Measurements from ENCODE around the gene NANS.
"Not testable (repeated sequence)": the region's sequence is repeated elsewhere in the genome, so short reads cannot be mapped to it uniquely, and the experiment has no call there.

The NANS gene

DNA sequence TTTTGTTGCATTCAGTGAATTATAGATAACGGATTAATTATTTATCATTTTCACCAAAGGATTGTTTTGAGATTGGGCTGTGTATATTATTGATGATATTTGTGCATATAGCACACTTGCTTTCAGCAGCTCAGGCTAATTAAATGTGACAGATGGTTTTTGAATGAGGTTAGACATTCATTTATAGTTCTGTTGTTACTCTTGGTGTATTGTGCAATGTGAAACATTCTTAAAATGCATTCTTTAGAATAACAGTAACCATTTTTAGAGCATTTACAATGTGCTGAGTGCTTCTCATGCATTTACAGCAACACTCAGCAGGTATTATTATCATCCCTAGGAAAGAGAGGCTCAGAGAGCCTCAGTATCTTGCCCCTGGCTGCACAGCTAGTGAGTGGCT lies 23.8 kb downstream of the NANS start:
- no peak for DNase-seq

DNA sequence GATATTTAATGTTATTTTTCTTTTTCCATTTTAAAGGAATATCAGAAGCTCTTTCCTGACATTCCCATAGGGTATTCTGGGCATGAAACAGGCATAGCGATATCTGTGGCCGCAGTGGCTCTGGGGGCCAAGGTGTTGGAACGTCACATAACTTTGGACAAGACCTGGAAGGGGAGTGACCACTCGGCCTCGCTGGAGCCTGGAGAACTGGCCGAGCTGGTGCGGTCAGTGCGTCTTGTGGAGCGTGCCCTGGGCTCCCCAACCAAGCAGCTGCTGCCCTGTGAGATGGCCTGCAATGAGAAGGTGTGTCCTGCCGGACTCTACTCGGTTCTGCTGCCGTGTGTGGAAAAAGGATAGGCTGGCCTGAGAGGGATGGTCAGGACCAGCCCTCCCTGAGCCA lies 24.2 kb downstream of the NANS start:
- DNase-seq: no peak

DNA sequence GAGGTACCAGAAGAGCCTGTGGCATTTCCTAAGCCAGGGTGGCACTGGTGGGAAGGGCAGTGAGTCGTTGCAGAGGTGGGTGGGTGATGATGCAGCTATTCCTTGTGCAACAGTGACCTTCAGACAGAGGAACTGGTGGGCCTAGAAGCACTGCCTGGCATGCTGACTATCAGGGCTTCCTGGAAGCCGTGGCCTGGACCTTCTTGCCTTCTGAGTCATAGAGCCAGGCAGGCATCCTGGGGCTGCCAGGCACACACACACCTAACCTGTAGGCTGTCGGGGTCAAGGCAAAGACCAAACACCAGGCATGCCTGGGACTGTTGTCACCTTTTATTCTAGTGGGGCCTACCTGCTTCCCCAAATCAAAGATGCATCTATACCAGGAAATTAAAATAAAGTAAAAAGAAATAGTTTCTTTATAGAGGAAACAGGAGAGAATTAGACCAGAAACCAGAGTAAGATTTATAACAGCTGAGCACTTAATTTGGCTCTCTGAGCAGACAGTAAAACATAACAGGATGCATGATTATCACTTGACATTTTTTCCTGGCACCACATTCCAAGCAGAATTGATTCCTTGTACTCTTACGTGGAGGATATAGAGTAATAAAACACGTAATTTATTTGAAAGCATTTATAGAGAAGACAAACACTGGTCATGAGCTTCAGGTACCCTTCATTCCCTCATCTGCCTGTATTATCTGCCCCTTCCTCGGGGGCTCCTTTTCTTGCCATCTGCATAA lies 25.1 kb downstream of the NANS start:
- peak; percentile 41 for DNase-seq

GRCh38 chr9:98083061-98083501 lies 26.5 kb downstream of the NANS start:
- DNase-seq: no peak

DNA sequence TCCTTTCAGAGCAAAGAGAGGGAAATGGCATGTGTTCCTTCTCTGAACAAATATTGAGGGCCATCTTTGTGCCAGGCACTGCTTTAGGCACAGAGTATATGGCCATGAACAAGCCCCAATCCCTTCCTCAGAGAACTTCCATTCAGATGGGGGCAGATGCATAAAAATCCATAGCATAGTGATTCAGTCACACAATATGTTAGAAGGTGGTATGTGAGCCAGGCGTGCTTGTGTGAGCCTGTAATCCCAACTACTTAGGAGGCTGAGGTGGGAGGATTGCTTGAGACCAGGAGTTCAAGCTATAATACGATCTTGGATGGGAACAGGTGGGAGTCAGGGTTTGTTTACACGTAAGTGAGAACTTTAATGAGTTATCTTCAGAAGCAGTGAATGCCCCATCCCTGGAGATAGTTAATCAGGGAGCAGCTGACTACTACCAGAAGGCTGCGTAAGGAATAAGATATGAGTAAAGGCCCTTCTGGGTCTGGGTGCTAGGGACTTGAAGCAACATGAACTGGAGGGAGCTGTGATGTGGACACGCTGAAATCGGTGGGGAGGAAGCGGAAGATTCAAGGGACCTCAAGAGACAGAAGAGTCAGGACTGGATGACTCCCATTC lies 27.1 kb downstream of the NANS start:
- no peak for DNase-seq

- DNase-seq: no peak
Observed at GRCh38 chr9:98084396-98084795, 27.9 kb downstream of the NANS start.

DNA sequence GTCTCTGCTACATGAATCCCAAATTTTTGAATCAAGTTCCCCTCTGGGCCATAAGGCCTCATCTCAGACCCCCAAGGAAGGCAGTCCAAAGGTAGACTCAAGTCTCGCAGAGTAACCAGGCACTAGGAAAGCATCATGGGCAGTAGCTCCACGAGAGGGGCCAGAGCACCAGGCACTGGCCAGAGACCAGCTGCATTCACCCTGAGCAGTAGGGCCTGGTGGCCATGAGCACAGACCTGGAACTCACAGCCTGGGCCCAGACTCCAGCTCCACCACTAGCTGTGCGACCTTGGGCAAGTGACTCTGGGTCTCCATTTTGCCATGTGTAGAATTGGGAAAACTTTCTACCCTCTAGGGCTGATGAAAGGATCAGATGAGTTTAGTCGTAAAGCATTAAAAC lies 28.5 kb downstream of the NANS start:
- no peak for DNase-seq

GRCh38 chr9:98085944-98086343 lies 29.4 kb downstream of the NANS start:
- DNase-seq: no peak

GRCh38 chr9:98086461-98086860 lies 29.9 kb downstream of the NANS start:
- DNase-seq: no peak

DNA sequence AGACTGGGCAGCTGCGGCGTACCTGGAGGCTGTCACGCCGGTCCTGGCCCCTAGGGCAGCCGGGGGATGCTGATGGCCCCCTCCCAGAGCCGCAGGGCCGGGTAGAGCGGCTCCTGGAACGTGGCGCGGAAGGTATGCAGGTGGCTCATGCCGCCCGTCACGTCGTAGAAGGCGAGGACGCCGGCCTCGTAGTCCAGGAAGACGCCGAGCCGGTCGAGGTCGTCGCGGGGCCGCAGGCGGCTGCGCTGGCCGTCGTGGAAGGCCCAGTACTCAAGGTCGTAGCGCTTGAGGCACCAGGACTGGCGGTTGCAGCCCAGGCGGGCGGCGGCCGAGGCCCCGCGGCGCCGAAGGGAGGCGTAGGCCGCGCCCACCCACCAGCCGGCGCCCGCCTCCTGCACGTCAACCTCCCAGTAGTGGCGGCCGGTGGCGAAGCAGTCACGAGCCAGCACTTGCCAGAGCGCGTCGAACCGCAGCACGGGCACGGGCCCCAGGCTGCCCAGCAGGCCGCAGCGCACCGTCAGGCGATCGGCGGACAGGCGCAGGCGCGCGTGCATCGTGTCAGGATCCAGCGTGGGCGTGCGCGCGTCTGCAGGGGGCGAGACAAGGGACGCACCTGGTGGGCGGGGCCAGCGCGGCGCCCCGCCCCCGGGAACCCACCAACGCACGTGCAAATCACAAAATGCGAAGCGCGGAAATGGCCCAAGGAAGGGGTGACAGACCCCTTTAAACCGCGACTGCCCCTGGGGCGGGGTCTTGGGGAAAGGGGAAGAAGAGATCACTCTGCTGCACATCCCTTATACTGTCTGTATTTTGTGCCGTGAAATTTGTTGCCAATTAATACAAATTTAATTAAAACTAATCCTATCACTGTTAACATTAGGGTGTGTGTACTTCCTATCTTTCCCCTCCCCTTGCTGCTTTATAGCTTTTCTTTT lies 31.2 kb downstream of the NANS start:
- no peak for DNase-seq

GRCh38 chr9:98090674-98091073 lies 34.1 kb downstream of the NANS start:
- not testable (repeated sequence) for DNase-seq

- DNase-seq: no peak
Observed at GRCh38 chr9:98091735-98092612, 35.4 kb downstream of the NANS start.

DNA sequence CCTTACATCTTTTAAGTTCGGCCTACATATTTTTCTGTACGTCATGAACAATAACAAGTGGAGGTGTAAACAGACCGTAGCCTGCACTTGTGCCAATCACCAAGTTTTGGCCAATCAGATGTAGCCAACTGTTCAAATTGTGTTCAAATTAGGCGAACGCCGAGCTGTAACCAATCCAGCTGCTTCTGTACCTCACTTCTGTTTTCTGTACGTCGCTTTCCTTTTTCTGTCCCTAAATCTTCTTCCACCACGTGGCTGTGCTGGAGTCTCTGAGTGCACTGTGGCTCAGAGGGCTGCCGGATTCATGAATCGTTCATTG lies 36.0 kb downstream of the NANS start:
- DNase-seq: no peak

GRCh38 chr9:98094316-98094715 lies 37.8 kb downstream of the NANS start:
- DNase-seq: no peak

- DNase-seq: no peak
Observed at GRCh38 chr9:98094851-98095250, 38.3 kb downstream of the NANS start.

- no peak for DNase-seq
Observed at GRCh38 chr9:98095401-98095800, 38.9 kb downstream of the NANS start.

DNA sequence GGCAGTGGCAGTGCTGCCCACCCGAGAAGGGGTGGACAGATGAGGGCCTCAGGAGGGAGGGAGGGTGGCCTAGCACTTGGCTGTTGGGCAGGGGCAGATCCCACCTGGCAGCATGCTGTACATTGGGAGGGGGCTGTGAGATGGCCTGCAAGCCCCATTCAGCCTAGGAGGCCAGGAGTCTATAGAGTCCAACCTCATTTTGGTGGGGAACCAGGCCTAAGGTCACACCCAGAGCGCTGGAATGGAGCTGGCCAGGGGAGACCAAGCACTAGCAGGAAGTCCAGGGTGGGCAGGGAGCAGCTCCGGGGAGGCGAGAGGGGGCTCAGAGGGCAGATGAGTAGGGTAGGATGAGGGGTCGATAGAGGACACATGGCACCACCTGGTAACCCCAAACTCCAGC lies 39.6 kb downstream of the NANS start:
- DNase-seq: no peak

DNA sequence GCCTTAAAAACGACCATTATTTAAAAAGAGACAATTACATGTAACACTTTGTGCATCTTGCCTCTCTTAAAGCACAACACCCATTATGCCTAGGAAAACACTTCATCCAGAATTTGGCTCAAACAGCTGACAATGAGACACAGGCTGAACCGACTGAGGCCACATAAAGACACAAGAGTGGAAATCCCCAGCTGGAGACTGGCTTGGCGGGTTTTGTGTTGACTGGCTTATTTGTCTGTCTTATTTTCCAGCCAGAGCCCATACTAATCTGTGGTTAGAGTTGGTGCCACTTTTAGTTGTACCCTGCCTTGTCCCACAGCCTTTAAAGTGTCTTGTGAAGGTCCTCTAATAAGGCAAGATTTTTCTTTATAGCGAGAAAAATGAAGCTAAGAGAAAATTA lies 41.3 kb downstream of the NANS start:
- peak; percentile 58 for DNase-seq

GRCh38 chr9:98099346-98099745 lies 42.8 kb downstream of the NANS start:
- DNase-seq: peak; percentile 29

GRCh38 chr9:98099898-98100297 lies 43.4 kb downstream of the NANS start:
- no peak for DNase-seq

DNA sequence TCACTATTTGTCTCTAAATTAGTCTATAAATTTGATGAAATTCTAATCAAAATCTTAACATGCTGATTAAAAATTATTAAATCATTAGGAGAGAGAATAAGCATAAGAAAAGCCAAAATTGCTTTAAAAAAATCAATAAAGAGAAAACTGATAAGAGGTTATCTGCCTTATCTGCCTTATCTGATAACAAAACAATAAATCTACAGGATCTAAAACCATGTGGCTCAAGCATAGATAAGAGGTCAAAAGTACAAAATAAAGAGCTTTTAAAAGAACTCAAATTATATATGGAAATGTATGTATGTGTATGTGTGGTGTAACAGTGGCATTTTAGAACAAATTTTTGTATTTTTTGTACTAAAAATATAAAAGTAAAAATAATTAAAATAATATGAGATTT lies 43.9 kb downstream of the NANS start:
- no peak for DNase-seq

DNA sequence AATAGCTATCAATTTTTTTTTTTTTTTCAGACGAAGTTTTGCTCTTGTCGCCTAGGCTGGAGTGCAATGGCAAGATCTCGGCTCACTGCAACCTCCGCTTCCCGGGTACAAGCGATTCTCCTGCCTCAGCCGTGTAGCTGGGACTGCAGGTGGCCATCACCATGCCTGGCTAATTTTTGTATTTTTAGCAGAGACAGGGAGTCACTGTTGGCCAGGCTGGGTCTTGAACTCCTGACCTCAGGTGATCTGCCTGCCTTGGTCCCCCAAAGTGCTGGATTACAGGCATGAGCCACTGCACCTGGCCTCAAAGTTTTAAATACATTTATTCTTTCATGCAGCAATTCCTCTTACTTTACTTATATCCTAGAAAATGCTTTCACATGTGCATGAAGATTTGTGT lies 44.9 kb downstream of the NANS start:
- DNase-seq: no peak

DNA sequence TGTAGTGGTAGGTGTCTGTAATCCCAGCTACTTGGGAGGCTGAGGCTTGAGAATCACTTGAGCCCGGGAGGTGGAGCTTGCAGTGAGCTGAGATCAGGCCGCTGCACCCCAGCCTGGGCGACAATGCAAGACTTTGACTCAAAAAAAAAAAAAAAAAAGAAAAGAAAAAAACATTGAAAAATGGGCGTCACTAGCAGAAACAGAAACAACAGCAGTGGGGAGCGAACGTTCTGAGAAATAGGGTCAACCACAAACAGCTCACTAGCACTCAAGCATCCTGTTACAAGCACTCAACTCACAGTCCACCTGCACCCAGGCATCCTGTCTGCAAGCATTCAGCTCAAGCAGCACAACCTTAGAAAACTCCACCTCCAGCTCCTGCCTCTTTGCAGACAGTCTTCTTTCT lies 45.3 kb downstream of the NANS start:
- peak; percentile 75 for DNase-seq

Data from activated naive CD4-positive, alpha-beta T cell treated with Interleukin-2 at 50 U/mL for 16 hours (primary cell).